ENCODE data around the gene RNF181.

GRCh38 chr2:85551698-85552678 is 43.6 kb upstream of the RNF181 start:
- TF ChIP-seq ZNF70 (CRISPR knock-in tag; IDR thresholded peaks at IDR 0.05) (no peak), PATZ1 (CRISPR knock-in tag; IDR thresholded peaks at IDR 0.05; ENCODE audit: borderline replicate concordance) (no peak), ZNF8 (CRISPR knock-in tag; IDR thresholded peaks at IDR 0.05) (no peak), TSHZ2 (CRISPR knock-in tag; IDR thresholded peaks at IDR 0.05) (no peak), CSRNP3 (CRISPR knock-in tag; IDR thresholded peaks at IDR 0.05) (no peak), GLIS3 (CRISPR knock-in tag; IDR thresholded peaks at IDR 0.05) (no peak), CREB5 (CRISPR knock-in tag; IDR thresholded peaks at IDR 0.05; ENCODE audit: low read depth) (no peak), ARNTL (CRISPR knock-in tag; IDR thresholded peaks at IDR 0.05; ENCODE audit: borderline replicate concordance, low read depth) (no peak)

All from SK-N-SH treated with all-trans-retinoic acid at 6 μM for 48 hours (cell line).